NB4 (cell line): ENCODE results near the gene CSTPP1.
A peak's percentile ranks its signal among the peaks of the same experiment; 100 is the strongest.

Source experiments
- DNase-seq: peaks from one replicate; pipeline ENCODE4 v3.0.0; 2010; ENCODE audit warnings: low read depth
- H3K4me3 ChIP-seq: one replicate; pipeline ENCODE4 v1.5.1; 2011; ENCODE audit warnings: mild to moderate bottlenecking, low read depth, low read length, moderate library complexity
- MYC ChIP-seq: IDR thresholded peaks from 2 replicates; pipeline ENCODE4 v1.6.1; 2011; ENCODE audit warnings: low read depth, low read length
- POLR2A ChIP-seq: IDR thresholded peaks from 2 replicates; pipeline ENCODE4 v1.6.1; 2011; ENCODE audit warnings: mild to moderate bottlenecking; ENCODE audit not compliant: insufficient read length; ENCODE audit errors: extremely low read depth
- TF ChIP-seq, protein P1 (sequence below): IDR thresholded peaks from one replicate; pipeline ENCODE4 v1.5.1; 2012; ENCODE audit warnings: low read depth, low read length
- TF ChIP-seq, protein P2 (sequence below): IDR thresholded peaks from 2 replicates; pipeline ENCODE4 v1.6.1; 2011; ENCODE audit warnings: low read depth, low read length

CSTPP1 gene

DNA sequence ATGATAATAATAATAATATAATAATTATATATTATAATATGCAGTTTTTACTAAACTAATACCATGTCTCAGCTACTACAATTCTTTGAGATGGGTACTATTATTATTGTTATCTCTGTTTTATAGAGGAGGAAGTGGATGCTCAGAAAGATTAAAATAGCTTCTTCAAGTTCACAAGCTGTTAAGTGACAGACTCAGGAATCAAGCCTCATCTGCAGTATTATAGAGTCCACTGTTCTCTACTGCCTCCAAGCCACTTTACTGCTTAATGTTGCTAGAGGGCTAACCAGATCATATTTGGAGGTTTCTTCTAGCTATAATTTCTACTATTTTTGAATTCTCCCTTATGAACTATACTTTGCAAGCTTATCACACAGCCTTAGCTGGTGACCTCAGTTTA, 62.7 kb downstream of the CSTPP1 start:
- no peak overlapping the region for H3K4me3 ChIP-seq
- no peak for DNase-seq
- no peak for TF ChIP-seq POLR2A
- TF ChIP-seq, protein P1, sequence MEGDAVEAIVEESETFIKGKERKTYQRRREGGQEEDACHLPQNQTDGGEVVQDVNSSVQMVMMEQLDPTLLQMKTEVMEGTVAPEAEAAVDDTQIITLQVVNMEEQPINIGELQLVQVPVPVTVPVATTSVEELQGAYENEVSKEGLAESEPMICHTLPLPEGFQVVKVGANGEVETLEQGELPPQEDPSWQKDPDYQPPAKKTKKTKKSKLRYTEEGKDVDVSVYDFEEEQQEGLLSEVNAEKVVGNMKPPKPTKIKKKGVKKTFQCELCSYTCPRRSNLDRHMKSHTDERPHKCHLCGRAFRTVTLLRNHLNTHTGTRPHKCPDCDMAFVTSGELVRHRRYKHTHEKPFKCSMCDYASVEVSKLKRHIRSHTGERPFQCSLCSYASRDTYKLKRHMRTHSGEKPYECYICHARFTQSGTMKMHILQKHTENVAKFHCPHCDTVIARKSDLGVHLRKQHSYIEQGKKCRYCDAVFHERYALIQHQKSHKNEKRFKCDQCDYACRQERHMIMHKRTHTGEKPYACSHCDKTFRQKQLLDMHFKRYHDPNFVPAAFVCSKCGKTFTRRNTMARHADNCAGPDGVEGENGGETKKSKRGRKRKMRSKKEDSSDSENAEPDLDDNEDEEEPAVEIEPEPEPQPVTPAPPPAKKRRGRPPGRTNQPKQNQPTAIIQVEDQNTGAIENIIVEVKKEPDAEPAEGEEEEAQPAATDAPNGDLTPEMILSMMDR, result no peak

DNA sequence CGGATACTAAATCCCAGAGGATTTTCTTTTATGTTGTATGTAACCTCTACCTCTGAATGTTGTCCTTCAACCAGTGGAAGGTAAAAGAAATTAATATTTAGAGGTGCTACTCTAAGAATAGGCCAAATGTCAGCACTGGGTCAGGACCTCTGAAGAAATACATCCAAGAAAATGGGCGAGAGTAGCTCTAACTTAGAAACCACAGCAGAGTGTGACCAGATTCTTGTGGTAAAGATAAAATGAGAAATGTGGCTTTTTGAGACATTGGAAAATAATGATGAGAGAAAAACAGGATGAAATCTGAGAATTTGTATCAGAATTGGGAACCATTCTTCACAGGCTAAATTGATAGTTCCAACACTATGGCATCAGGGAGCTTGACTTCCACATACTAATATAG, 63.5 kb downstream of the CSTPP1 start:
- TF ChIP-seq, protein P1, result no peak
- TF ChIP-seq MYC, result no peak
- TF ChIP-seq, protein P2, sequence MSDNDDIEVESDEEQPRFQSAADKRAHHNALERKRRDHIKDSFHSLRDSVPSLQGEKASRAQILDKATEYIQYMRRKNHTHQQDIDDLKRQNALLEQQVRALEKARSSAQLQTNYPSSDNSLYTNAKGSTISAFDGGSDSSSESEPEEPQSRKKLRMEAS, result no peak
- no peak for TF ChIP-seq POLR2A
- DNase-seq, result no peak
- no peak overlapping the region for H3K4me3 ChIP-seq

DNA sequence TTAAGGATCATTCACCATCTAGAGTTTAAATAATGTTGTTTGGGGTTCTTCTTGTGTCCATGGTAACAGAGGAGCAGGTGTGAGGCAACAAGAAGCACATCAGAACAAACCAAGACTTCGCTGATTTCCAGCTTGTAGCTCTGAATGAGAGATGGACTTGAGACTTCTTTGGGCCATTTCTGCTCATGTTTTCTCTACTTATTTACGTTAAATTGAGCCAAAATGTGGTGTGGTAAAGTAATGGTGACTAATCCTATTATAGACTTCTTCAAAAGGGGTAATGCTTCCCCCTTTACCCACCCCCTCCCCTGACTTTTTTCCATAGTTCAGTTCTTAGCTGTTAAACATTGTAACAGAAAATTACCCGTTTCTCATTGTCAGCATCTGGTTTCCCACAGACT, 65.2 kb downstream of the CSTPP1 start:
- peak; percentile 18 for DNase-seq
- TF ChIP-seq MYC (no peak), POLR2A (no peak)
- H3K4me3 ChIP-seq, result no peak overlapping the region

DNA sequence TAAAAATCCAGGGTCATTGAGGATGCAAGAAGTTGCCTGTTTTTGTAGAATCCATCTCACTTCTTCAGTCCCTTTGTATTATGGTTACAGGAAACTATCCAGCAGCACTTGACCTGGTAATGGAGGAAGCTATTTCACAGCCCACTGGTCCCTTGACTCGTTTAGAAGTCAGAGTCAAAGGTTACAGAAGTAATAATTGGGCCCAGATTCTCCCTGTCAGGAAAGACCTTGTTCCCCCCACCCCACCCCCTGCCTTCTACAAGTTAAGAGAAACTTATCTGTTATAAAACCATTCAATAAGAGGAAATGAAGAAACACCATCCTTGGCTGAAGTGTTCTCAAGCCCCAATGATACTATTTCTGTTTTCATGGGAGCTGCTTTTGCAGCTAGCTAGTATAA, 65.8 kb downstream of the CSTPP1 start:
- peak; percentile 37 for DNase-seq
- no peak overlapping the region for H3K4me3 ChIP-seq
- TF ChIP-seq, protein P1, result no peak
- TF ChIP-seq POLR2A (no peak), MYC (no peak)
- TF ChIP-seq, protein P2, result no peak

DNA sequence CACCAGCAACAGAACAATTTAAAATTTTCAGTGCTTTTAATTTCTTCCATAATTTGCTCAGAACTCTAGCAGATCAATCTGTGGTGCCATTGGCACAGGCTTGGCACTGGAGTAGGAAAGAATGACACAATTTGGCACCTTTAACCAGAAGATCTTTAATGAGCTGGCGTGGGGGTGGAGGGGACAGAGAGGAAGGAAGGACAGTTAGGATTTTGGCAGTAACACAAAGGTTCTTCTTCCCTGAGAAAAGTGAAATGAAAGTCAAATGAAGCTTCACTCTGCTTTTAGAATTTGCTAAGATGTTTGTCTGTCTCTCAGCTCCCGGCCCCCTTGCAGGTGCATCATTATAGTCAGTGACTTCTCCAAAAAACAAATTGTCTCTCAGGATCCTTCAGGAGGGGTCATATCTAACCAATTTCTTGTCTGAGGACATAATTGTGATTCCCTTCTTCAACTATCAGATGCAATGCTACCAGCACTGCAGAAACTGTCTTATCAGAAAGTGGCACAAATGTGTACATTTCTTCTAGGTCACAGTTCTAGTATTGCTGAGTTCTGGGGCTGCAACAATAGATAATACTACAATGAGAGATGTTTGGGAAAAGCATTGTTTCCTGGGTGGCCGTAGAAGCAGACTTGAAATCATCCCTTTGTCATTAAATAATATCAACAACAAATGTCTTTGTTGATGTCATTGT, 66.8 kb downstream of the CSTPP1 start:
- TF ChIP-seq POLR2A (no peak), MYC (no peak)
- TF ChIP-seq, protein P2, result no peak
- TF ChIP-seq, protein P1, result no peak
- H3K4me3 ChIP-seq, result no peak overlapping the region
- peak; percentile 46 for DNase-seq

DNA sequence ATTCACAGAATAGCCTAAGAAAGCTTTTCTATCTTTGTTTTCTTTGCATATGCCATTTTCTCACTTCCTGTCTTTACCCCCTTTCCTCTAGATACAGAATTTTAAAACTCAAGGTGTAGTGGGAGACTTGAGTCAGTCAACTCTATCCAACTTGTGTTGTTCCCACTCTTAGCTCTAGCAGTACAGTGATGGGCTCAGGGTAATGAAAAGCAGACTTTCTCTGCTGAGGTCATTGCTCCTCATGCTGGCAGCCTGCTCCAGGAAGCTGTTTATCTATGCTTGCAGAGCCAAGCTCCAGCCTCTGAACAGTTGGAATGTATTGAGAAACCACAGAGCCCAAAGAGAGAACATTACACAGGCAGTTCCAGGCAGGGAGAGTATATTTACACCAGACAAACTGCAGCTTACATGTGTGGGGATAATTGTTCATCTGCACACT, 68.1 kb downstream of the CSTPP1 start:
- peak; percentile 81 for DNase-seq
- no peak overlapping the region for H3K4me3 ChIP-seq
- no peak for TF ChIP-seq MYC
- no peak for TF ChIP-seq POLR2A
- TF ChIP-seq, protein P1, result no peak
- TF ChIP-seq, protein P2, result no peak

DNA sequence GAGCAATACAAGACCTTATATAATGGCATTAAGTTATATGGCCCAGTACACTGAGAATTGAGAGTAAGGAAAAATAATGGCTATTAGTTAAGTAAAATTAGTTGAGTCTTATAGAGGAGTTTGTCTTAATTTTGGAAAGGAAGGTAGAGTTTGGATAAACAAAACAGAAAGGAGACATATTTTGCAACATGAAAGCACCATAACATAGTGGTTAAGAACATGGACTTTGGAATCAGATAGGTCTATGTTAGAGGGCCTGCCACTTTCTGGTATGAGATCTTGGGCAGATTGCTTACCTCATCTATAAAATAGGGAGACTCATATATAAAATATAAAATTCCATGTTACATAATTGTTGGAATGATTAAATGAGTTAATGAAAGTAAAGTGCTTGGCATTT, 68.9 kb downstream of the CSTPP1 start:
- H3K4me3 ChIP-seq, result no peak overlapping the region
- DNase-seq, result no peak
- TF ChIP-seq POLR2A (no peak), MYC (no peak)
- TF ChIP-seq, protein P1, result no peak
- TF ChIP-seq, protein P2, result no peak
